ENCODE data around the gene ATP2B2.

ATP2B2 gene

DNA sequence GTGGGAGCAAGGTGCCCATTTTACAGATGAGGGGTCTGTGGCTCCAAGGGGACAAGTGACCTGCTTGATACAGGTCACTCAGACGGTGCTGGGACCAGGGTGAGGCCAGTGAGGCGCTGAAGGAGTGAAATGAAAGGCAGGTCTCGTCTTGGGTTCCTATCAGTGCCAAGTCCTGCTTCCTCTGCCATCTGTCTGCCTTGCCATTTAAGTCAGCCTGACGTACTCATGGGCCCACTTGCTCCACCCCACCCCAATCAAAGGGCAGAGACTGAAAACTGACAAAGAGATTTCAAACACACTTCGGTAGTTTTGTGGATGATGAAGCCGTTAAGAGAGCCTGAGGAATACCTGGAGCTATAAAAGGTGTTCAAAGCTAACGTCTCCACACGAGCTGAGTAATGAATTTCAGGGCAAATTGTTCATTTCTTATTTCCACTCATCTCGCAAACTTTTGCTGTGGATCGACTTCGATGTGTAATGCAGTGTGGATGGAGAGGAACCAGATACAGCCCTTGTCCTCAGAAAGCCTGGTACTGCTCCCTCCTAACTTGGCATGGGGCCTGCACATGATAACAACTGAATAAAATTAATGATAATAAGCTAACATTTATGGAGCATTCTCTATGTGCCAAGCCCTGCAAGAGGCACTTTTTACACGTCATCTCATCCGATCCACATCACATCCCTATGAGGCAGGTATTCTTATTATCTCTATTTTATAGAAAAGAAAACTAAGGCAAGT is 36.6 kb downstream of the ATP2B2 start:
- TF ChIP-seq, protein P1, sequence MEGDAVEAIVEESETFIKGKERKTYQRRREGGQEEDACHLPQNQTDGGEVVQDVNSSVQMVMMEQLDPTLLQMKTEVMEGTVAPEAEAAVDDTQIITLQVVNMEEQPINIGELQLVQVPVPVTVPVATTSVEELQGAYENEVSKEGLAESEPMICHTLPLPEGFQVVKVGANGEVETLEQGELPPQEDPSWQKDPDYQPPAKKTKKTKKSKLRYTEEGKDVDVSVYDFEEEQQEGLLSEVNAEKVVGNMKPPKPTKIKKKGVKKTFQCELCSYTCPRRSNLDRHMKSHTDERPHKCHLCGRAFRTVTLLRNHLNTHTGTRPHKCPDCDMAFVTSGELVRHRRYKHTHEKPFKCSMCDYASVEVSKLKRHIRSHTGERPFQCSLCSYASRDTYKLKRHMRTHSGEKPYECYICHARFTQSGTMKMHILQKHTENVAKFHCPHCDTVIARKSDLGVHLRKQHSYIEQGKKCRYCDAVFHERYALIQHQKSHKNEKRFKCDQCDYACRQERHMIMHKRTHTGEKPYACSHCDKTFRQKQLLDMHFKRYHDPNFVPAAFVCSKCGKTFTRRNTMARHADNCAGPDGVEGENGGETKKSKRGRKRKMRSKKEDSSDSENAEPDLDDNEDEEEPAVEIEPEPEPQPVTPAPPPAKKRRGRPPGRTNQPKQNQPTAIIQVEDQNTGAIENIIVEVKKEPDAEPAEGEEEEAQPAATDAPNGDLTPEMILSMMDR (IDR thresholded peaks at IDR 0.05; ENCODE audit: low read depth, low read length, missing control alignments) = no peak
- DNase-seq (ENCODE audit: low read depth) = no peak
- no peak overlapping the region for H3K4me3 ChIP-seq (ENCODE audit: low read depth, low read length)

DNA sequence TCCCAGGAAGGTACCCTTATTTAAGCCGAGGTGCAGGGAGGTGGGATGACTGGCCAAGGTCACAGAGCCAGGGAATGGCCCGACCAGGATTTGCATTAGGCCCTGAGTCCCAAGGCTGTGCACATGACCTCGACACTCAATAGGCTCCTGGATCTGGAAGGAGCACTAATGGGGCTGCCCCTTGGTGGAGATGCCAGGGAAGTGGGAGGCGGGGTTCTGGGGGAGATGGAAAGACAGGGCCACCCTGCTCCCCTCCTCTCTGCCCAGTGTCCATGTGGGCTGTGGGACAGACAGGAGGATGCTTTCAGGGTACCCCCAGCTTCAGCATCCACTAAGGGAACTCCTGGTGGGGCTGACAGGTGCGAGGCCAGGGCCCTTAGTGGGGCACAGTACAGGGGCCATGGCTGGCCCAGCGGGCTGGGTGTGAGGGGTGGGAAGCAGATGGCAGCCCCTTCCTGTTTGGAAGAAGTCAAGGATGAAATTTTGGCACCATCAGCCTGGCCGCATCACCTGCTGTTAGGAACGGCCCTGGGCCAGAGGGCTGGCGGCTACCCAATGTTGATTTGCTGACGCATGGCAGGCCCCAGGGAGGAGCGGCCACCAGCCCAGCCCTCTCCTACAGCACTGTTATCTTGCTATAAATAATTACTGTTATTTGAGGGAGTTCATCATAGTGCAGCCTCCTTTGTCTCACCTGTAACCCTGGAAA is 37.3 kb downstream of the ATP2B2 start:
- DNase-seq (ENCODE audit: low read depth) = no peak
- TF ChIP-seq, protein P1 (IDR thresholded peaks at IDR 0.05; ENCODE audit: low read depth, low read length, missing control alignments) = no peak
- no peak overlapping the region for H3K4me3 ChIP-seq (ENCODE audit: low read depth, low read length)

DNA sequence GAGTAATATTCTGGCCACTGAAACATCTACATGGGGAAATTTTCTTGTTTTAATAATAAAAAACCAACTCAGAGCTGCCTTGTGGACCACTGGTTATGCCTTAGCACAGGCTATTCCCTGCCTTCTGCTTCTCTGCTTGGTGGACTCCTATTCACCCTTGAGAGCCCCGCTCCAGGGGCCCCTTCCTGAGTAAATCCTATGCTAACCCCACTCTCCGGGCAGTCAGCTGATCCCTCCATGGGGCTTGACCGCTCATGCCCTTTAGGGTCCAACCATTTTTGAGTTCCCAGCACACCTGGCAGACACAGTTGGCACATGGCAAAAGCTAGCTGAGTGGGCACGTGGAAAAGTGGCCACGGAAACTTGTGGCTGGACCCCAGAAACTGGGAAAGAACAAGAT is 38.2 kb downstream of the ATP2B2 start:
- DNase-seq (ENCODE audit: low read depth) = no peak
- TF ChIP-seq, protein P1 (IDR thresholded peaks at IDR 0.05; ENCODE audit: low read depth, low read length, missing control alignments) = no peak
- no peak overlapping the region for H3K4me3 ChIP-seq (ENCODE audit: low read depth, low read length)

DNA sequence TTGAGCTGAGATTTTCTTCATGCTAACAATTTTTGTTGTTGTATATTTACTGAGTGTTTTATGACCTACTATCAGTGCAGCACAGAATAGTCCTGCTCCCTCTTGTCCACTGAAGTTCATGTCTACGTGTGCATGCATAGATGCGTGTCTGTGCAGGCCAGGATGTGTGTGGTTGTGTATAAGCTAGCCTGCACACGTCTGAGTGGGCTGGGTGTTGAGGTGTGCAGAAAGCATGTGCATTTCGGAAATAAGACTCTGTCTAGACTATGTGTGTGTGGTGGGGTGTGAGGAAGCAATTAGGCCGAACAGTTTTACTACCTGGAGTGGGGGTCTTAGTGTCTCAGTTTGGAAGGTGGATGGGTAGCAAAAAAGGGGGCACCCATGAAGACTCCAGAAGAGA is 39.2 kb downstream of the ATP2B2 start:
- DNase-seq (ENCODE audit: low read depth) = no peak
- H3K4me3 ChIP-seq (ENCODE audit: low read depth, low read length) = no peak overlapping the region
- TF ChIP-seq, protein P1 (IDR thresholded peaks at IDR 0.05; ENCODE audit: low read depth, low read length, missing control alignments) = no peak

DNA sequence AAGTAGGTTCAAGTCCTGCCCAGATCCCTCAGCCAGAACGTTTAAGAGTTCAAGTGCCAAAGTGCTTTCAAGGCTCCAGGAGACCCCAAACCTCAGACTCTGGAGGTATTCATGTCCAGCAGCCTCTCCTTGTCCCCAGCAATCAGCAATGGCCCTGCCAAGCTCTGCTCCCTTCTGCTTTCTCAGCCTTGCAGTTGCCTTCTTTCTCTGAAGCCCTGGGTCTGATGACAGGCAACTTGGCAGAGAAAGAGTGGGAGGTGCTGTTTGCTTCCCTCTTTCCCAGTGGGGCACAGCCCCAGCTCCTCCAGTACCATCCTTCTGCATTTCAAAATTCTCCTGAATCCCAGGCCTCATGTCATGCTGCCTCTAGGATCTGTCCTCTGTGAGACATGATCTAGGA is 40.2 kb downstream of the ATP2B2 start:
- H3K4me3 ChIP-seq (ENCODE audit: low read depth, low read length) = no peak overlapping the region
- TF ChIP-seq, protein P1 (IDR thresholded peaks at IDR 0.05; ENCODE audit: low read depth, low read length, missing control alignments) = no peak
- DNase-seq (ENCODE audit: low read depth) = no peak

DNA sequence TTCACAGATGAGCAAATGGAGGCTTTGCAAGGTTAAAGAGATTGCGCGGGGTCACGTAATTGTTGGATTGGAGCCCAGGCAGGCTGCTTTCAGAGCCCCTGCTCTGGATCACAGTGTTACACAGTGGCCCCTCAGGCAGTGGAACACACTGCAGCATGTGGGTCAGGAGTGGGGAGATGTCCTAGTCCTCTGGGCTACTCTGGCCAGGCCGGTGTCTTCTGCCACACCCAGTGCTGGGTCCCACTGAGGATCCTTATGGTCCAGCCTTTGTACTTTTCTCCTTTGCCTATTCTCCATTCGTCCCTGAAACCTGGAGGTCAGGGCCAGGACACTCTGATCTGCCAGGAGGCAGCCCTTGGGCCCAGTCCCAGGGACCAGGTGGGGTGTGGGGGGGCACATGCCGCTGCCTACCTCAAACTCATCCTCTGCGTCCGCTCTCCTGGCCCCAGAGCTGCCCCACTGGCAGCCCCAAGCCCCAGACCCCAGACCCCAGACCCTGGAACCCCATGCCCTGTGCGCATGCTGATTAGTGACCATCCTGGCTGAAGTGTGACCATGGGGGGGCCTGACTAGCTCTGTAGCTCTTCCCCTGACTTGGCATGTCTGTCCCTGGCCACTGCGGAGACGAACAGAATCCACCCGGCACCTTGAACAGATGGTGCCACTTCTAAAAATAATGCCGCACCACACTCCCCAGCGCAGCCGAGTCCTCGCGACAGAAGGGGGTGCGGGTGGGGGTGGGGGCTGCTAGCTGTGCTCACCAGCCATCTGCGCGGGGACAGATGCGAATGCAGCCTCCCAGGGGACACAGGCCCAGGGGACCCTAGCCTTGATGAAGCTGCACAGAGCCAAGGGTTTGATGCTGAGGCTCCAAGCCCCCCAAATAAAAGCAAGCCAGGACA is 41.6 kb downstream of the ATP2B2 start:
- H3K4me3 ChIP-seq (ENCODE audit: low read depth, low read length) = no peak overlapping the region
- DNase-seq (ENCODE audit: low read depth) = no peak
- TF ChIP-seq, protein P1 (IDR thresholded peaks at IDR 0.05; ENCODE audit: low read depth, low read length, missing control alignments) = no peak
